A673 (cell line): Measurements from ENCODE around the gene WSCD2. TPM values are rescaled to one million over a fixed set of nuclear protein-coding genes. Genes with fewer than 3 reads are reported as not detected.

Experiments
- BruUV-seq: library from RNA; stranded (reverse); fragments of 400-500 nt; replicated peaks from 2 replicates; lab custom pipeline; 2021; lab: Mats Ljungman, UMichigan
- CTCF ChIA-PET: fragments of 300-600 bp; sonication (Branson Sonifier 250); formaldehyde crosslinking; loops from one replicate; lab custom pipeline; 2022; ENCODE audit warnings: antibody characterized with exemption; lab: Charles Lee
- POLR2A ChIA-PET: fragments of 300-600 bp; sonication (Branson Sonifier 250); formaldehyde crosslinking; loops from one replicate; lab custom pipeline; 2022; ENCODE audit warnings: antibody characterized with exemption; ENCODE audit not compliant: low non-redundant PET; lab: Charles Lee
- DNase-seq: peaks from one replicate; pipeline ENCODE4 v3.0.0-alpha.2; 2015; ENCODE audit warnings: low spot score
- H3K27ac ChIP-seq: fragments of 200-600 bp; sonication (generic); 2 replicates; pipeline ENCODE4 v1.5.1; 2016; ENCODE audit warnings: mixed run types, low read depth, mild to moderate bottlenecking, mixed read lengths, antibody characterized with exemption, low read length; ENCODE audit not compliant: poor library complexity, severe bottlenecking
- H3K27me3 ChIP-seq: fragments of 200-600 bp; sonication (generic); replicated peaks from 2 replicates; pipeline ENCODE4 v1.6.1; 2017; ENCODE audit warnings: mixed run types, low read depth, mild to moderate bottlenecking, mixed read lengths, antibody characterized with exemption, low read length; ENCODE audit not compliant: insufficient read depth, poor library complexity
- H3K36me3 ChIP-seq: fragments of 200-600 bp; sonication (generic); 2 replicates; pipeline ENCODE4 v1.6.1; 2016; ENCODE audit warnings: mixed run types, mild to moderate bottlenecking, mixed read lengths, antibody characterized with exemption, low read length; ENCODE audit not compliant: insufficient read depth, poor library complexity, severe bottlenecking
- H3K4me1 ChIP-seq: fragments of 200-600 bp; sonication (generic); 2 replicates; pipeline ENCODE4 v1.6.1; 2017; ENCODE audit warnings: mixed run types, mild to moderate bottlenecking, mixed read lengths, antibody characterized with exemption, low read length; ENCODE audit not compliant: insufficient read depth, poor library complexity, severe bottlenecking
- H3K4me3 ChIP-seq: fragments of 200-600 bp; sonication (generic); 2 replicates; pipeline ENCODE4 v1.5.1; 2016; ENCODE audit warnings: low read depth, mixed run types, mild to moderate bottlenecking, mixed read lengths, low read length; ENCODE audit not compliant: poor library complexity, severe bottlenecking
- H3K9me3 ChIP-seq: fragments of 200-600 bp; sonication (generic); 2 replicates; pipeline ENCODE4 v1.6.1; 2016; ENCODE audit warnings: mixed run types, low read depth, mild to moderate bottlenecking, mixed read lengths, antibody characterized with exemption, low read length; ENCODE audit not compliant: poor library complexity, severe bottlenecking
- EZH2 ChIP-seq: fragments of 200-600 bp; sonication (generic); IDR thresholded peaks from 2 replicates; pipeline ENCODE4 v1.6.1; 2017; ENCODE audit warnings: borderline replicate concordance, low read depth, mild to moderate bottlenecking, mixed read lengths, antibody characterized with exemption, low read length; ENCODE audit not compliant: poor library complexity, severe bottlenecking
- intact Hi-C: fragments of 100-400 bp; cut with micrococcal nuclease; formaldehyde crosslinking; loops from one replicate; pipeline ENCODE4 v1.10.0; 2022; ENCODE audit not compliant: unreplicated experiment
- total RNA-seq: library from RNA; stranded (reverse); gene quantifications from 2 replicates; pipeline ENCODE4 v1.2.3, GENCODE V29; 2021
- TF ChIP-seq, protein P1 (sequence below): fragments of 300-800, 200-600 bp; sonication (generic); conservative IDR thresholded peaks from 2 replicates; pipeline ENCODE4 v1.5.1; 2017; ENCODE audit warnings: low read depth, mild to moderate bottlenecking, antibody characterized with exemption, low read length, moderate library complexity, mixed read lengths

Gene WSCD2
- total RNA-seq, 1 experiment from 2014 or later: not detected

- no peak for DNase-seq
- BruUV-seq: no TSS peak
- H3K9me3 ChIP-seq: no peaks in the 10 kb centered on the region
- no peaks in the 10 kb centered on the region for H3K4me1 ChIP-seq
- POLR2A ChIA-PET: no interaction called here
- CTCF ChIA-PET: no interaction called here
- intact Hi-C loops: no loop called here
- no peak overlapping the region for H3K27ac ChIP-seq
- H3K4me3 ChIP-seq: no peak overlapping the region
- H3K36me3 ChIP-seq: no peaks in the 10 kb centered on the region
- no peak for TF ChIP-seq EZH2
- TF ChIP-seq, protein P1, sequence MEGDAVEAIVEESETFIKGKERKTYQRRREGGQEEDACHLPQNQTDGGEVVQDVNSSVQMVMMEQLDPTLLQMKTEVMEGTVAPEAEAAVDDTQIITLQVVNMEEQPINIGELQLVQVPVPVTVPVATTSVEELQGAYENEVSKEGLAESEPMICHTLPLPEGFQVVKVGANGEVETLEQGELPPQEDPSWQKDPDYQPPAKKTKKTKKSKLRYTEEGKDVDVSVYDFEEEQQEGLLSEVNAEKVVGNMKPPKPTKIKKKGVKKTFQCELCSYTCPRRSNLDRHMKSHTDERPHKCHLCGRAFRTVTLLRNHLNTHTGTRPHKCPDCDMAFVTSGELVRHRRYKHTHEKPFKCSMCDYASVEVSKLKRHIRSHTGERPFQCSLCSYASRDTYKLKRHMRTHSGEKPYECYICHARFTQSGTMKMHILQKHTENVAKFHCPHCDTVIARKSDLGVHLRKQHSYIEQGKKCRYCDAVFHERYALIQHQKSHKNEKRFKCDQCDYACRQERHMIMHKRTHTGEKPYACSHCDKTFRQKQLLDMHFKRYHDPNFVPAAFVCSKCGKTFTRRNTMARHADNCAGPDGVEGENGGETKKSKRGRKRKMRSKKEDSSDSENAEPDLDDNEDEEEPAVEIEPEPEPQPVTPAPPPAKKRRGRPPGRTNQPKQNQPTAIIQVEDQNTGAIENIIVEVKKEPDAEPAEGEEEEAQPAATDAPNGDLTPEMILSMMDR: no peak
- H3K27me3 ChIP-seq: peaks cover 27% of the 10 kb centered on the region
These were observed 16.1 kb upstream of the WSCD2 start for GRCh38 chr12:108112832-108113556.

- no peak for DNase-seq
- intact Hi-C loops: no loop called here
- no peaks in the 10 kb centered on the region for H3K4me1 ChIP-seq
- no TSS peak for BruUV-seq
- ChIA-PET CTCF (no interaction called here), POLR2A (no interaction called here)
- no peak overlapping the region for H3K27ac ChIP-seq
- TF ChIP-seq, protein P1: no peak
- TF ChIP-seq EZH2: no peak
- no peaks in the 10 kb centered on the region for H3K9me3 ChIP-seq
- H3K4me3 ChIP-seq: no peak overlapping the region
- H3K27me3 ChIP-seq: peaks cover 31% of the 10 kb centered on the region
- no peaks in the 10 kb centered on the region for H3K36me3 ChIP-seq
These were observed 13.7 kb upstream of the WSCD2 start for GRCh38 chr12:108115123-108116121.

DNA sequence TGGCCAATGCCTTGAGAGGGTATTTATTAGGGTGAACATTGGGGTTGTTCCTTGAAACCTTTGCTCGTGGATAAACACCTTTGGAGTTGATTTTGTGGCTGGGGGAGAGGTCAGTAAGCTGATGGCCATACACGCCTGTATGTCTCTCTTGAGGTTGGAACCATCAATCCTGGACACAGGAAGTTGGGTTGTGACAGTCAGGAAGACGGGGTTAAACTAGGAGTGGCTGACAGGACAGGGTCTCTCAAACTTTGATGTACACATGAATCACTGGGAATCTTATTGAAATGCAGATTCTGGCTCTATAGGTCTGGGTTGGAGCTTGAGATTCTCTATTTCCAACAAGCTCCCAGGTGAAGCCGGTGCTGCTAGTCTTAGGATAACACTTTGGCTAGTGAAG lies 12.8 kb upstream of the WSCD2 start:
- intact Hi-C loops: no loop called here
- Histone ChIP-seq H3K36me3 (no peaks in the 10 kb centered on the region), H3K9me3 (no peaks in the 10 kb centered on the region), H3K27ac (no peak overlapping the region), H3K27me3 (peaks cover 31% of the 10 kb centered on the region), H3K4me3 (no peak overlapping the region), H3K4me1 (no peaks in the 10 kb centered on the region)
- POLR2A ChIA-PET: no interaction called here
- CTCF ChIA-PET: no interaction called here
- BruUV-seq: no TSS peak
- DNase-seq: no peak
- TF ChIP-seq, protein P1: no peak
- no peak for TF ChIP-seq EZH2
